CD4-positive, alpha-beta memory T cell (primary cell): ENCODE results near the gene SLC22A1. TPM values are rescaled to one million over a fixed set of nuclear protein-coding genes. Genes with fewer than 3 reads are reported as not detected.

Experiments
- CTCF ChIA-PET: fragments of 350-600 bp; sonication (Branson Sonifier 250); formaldehyde crosslinking; loops from one replicate; lab custom pipeline; 2021; ENCODE audit warnings: inconsistent platforms; ENCODE audit not compliant: partially characterized antibody; lab: Charles Lee
- POLR2A ChIA-PET: fragments of 350-600 bp; sonication (Branson Sonifier 250); formaldehyde crosslinking; loops from one replicate; lab custom pipeline; 2021; ENCODE audit not compliant: partially characterized antibody; lab: Charles Lee
- DNase-seq, 5 donors: peaks; one replicate each; pipeline versions ENCODE4 v3.0.0 to v3.0.0-alpha.2; 2020 to 2022; ENCODE audit warnings: mixed read lengths in 1 of 5
- H3K27ac ChIP-seq: one replicate; pipeline ENCODE4 v1.7.0; 2013; ENCODE audit warnings: low read depth, low read length
- H3K27me3 ChIP-seq: 2 replicates; pipeline ENCODE4 v1.7.0; 2013; ENCODE audit warnings: mild to moderate bottlenecking, low read length, moderate library complexity; ENCODE audit not compliant: insufficient read depth
- H3K36me3 ChIP-seq: 2 replicates; pipeline ENCODE4 v1.7.0; 2013; ENCODE audit warnings: mild to moderate bottlenecking, low read length, moderate library complexity; ENCODE audit not compliant: insufficient read depth
- H3K4me1 ChIP-seq: 2 replicates; pipeline ENCODE4 v1.7.0; 2013; ENCODE audit warnings: mild to moderate bottlenecking, low read length, moderate library complexity; ENCODE audit not compliant: insufficient read depth
- H3K4me3 ChIP-seq, 2 donors: one replicate each; pipeline ENCODE4 v1.7.0; 2013; ENCODE audit warnings: low read length in 2 of 2, mild to moderate bottlenecking in 1 of 2
- H3K9me3 ChIP-seq, 2 donors: one replicate each; pipeline ENCODE4 v1.7.0; 2013; ENCODE audit warnings: low read length in 2 of 2, control low read depth in 1 of 2; ENCODE audit not compliant: control insufficient read depth in 1 of 2
- H3K27ac Mint-ChIP-seq, 7 donors: one replicate each; pipeline ENCODE4 v1.8.0; 2020 to 2021; ENCODE audit warnings: mixed read lengths in 7 of 7, mild to moderate bottlenecking in 6 of 7, inconsistent platforms in 3 of 7, moderate library complexity in 3 of 7
- H3K27me3 Mint-ChIP-seq, 2 donors: one replicate each; pipeline ENCODE4 v1.8.0; 2020 to 2021; ENCODE audit warnings: mixed read lengths in 2 of 2
- H3K36me3 Mint-ChIP-seq, 2 donors: one replicate each; pipeline ENCODE4 v1.8.0; 2020 to 2021; ENCODE audit warnings: mixed read lengths in 2 of 2, inconsistent platforms in 1 of 2, mild to moderate bottlenecking in 1 of 2
- H3K4me1 Mint-ChIP-seq, 4 donors: one replicate each; pipeline ENCODE4 v1.8.0; 2020 to 2021; ENCODE audit warnings: mixed read lengths in 4 of 4, mild to moderate bottlenecking in 1 of 4
- H3K4me3 Mint-ChIP-seq, 8 donors: one replicate each; pipeline ENCODE4 v1.8.0; 2020 to 2021; ENCODE audit warnings: mixed read lengths in 8 of 8, mild to moderate bottlenecking in 7 of 8, moderate library complexity in 6 of 8, inconsistent platforms in 3 of 8
- H3K9me3 Mint-ChIP-seq, 8 donors: one replicate each; pipeline ENCODE4 v1.8.0; 2020 to 2021; ENCODE audit warnings: mixed read lengths in 8 of 8, mild to moderate bottlenecking in 5 of 8, inconsistent platforms in 3 of 8, moderate library complexity in 1 of 8
- intact Hi-C: fragments of 100-400 bp; cut with micrococcal nuclease; formaldehyde crosslinking; loops from one replicate; pipeline ENCODE4 v1.15.1; 2023
- polyA plus RNA-seq, 2 donors: library from polyadenylated mRNA; unstranded; fragments of 300-500 nt; fragmentation: Illumina TruSeq; gene quantifications; one replicate each; pipeline ENCODE4 v1.2.3, GENCODE V29; 2021
- total RNA-seq, 2 experiments: library from RNA; stranded (reverse); gene quantifications; one replicate each; pipeline ENCODE4 v1.2.3, GENCODE V29; 2021

The SLC22A1 gene
- total and polyA plus RNA-seq, 4 experiments from 2014 or later, result 0.11 to 1.00 (median 0.93) TPM; not detected in 1

- DNase-seq, result no peak
- Mint-ChIP-seq H3K27ac (no peak overlapping the region), H3K36me3 (peaks cover 0 to 4% of the 10 kb centered on the region in 2 donors), H3K4me3 (no peak overlapping the region), H3K4me1 (no peaks in the 10 kb centered on the region), H3K9me3 (peaks cover 0 to 18% (median 8%) of the 10 kb centered on the region in 8 donors), H3K27me3 (peaks cover 7 to 14% of the 10 kb centered on the region in 2 donors)
- Histone ChIP-seq H3K9me3 (no peaks in the 10 kb centered on the region), H3K4me1 (no peaks in the 10 kb centered on the region), H3K27me3 (no peaks in the 10 kb centered on the region), H3K36me3 (no peaks in the 10 kb centered on the region), H3K27ac (no peak overlapping the region), H3K4me3 (no peak overlapping the region)
- intact Hi-C loops, result no loop called here
- CTCF ChIA-PET, result no interaction called here
- POLR2A ChIA-PET, result no interaction called here
Observed at GRCh38 chr6:160203076-160203475, 81.5 kb downstream of the SLC22A1 start.

DNA sequence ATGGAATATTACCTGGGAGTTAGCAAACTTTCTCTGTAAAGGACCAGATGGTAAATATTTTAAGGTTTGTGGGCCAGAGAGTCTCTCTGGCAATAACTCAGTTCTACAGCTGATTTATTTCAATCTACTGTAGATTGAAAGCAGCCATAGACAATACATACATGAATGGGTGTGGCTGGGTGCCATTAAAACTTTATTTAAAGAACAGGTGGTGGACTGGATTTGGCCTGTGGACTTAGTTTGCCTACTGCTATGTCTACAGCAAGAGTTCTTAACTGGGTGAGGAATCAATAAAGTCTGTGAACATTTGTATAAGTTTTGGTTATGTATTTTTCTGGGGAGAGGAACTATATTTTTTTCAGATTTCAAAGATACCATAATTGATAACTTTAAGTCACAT, 81.9 kb downstream of the SLC22A1 start:
- Histone ChIP-seq H3K27me3 (no peaks in the 10 kb centered on the region), H3K9me3 (no peaks in the 10 kb centered on the region), H3K4me3 (no peak overlapping the region), H3K4me1 (no peaks in the 10 kb centered on the region), H3K27ac (no peak overlapping the region), H3K36me3 (no peaks in the 10 kb centered on the region)
- H3K4me3 Mint-ChIP-seq, result no peak overlapping the region
- ChIA-PET POLR2A (no interaction called here), CTCF (no interaction called here)
- peak overlapping the region in 1 of 7 donors; percentile 13 for H3K27ac Mint-ChIP-seq
- H3K4me1 Mint-ChIP-seq, result no peaks in the 10 kb centered on the region
- peaks cover 7 to 15% of the 10 kb centered on the region in 2 donors for H3K27me3 Mint-ChIP-seq
- no peak for DNase-seq
- peaks cover 0 to 5% of the 10 kb centered on the region in 2 donors for H3K36me3 Mint-ChIP-seq
- intact Hi-C loops, result no loop called here
- H3K9me3 Mint-ChIP-seq, result peaks cover 0 to 22% (median 11%) of the 10 kb centered on the region in 8 donors

- Mint-ChIP-seq H3K27ac (no peak overlapping the region), H3K36me3 (peaks cover 0 to 5% of the 10 kb centered on the region in 2 donors), H3K4me1 (no peaks in the 10 kb centered on the region), H3K27me3 (peaks cover 8 to 15% of the 10 kb centered on the region in 2 donors), H3K9me3 (peaks cover 0 to 27% (median 13%) of the 10 kb centered on the region in 8 donors), H3K4me3 (no peak overlapping the region)
- ChIA-PET POLR2A (no interaction called here), CTCF (no interaction called here)
- intact Hi-C loops, result no loop called here
- Histone ChIP-seq H3K9me3 (no peaks in the 10 kb centered on the region), H3K4me1 (no peaks in the 10 kb centered on the region), H3K27me3 (no peaks in the 10 kb centered on the region), H3K27ac (no peak overlapping the region), H3K4me3 (no peak overlapping the region), H3K36me3 (no peaks in the 10 kb centered on the region)
- DNase-seq, result no peak
Observed at GRCh38 chr6:160203953-160204352, 82.3 kb downstream of the SLC22A1 start.

DNA sequence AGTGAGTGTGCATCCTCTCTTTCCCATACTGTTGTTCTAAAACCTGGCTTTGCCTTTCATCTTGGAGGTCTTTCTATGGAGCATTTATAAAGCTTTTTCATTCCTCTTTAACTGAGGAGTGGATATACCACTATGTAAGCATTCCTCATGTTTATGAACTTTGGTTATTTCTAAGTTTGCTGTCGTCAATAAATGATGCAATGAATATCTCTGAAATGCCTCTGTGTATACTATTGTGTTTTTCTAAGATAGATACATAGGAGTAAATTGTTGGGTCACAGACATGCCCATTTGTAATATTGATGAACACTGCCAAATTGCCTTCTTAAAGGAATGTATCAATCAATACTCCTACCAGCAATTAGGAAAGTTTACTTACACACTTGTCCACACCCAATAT, 83.1 kb downstream of the SLC22A1 start:
- H3K9me3 ChIP-seq, result no peaks in the 10 kb centered on the region
- no peaks in the 10 kb centered on the region for H3K27me3 ChIP-seq
- H3K4me3 ChIP-seq, result no peak overlapping the region
- Mint-ChIP-seq H3K9me3 (peaks cover 0 to 32% (median 13%) of the 10 kb centered on the region in 8 donors), H3K27ac (no peak overlapping the region), H3K4me1 (no peaks in the 10 kb centered on the region), H3K36me3 (peaks cover 0 to 5% of the 10 kb centered on the region in 2 donors), H3K27me3 (peaks cover 11 to 15% of the 10 kb centered on the region in 2 donors), H3K4me3 (no peak overlapping the region)
- CTCF ChIA-PET, result interaction anchor here (1.8 kb wide), 1 partner anchor 9 kb away, joined by 4 read pairs; no protein-coding TSS in a partner anchor
- H3K36me3 ChIP-seq, result no peaks in the 10 kb centered on the region
- intact Hi-C loops, result no loop called here
- DNase-seq, result no peak
- no peaks in the 10 kb centered on the region for H3K4me1 ChIP-seq
- POLR2A ChIA-PET, result no interaction called here
- no peak overlapping the region for H3K27ac ChIP-seq

GRCh38 chr6:160207618-160208017, 86.0 kb downstream of the SLC22A1 start:
- ChIA-PET CTCF (no interaction called here), POLR2A (no interaction called here)
- no peak overlapping the region for H3K4me3 Mint-ChIP-seq
- no peaks in the 10 kb centered on the region for H3K4me1 ChIP-seq
- peaks cover 0 to 5% of the 10 kb centered on the region in 2 donors for H3K36me3 Mint-ChIP-seq
- H3K27me3 ChIP-seq, result no peaks in the 10 kb centered on the region
- no peaks in the 10 kb centered on the region for H3K36me3 ChIP-seq
- no peaks in the 10 kb centered on the region for H3K4me1 Mint-ChIP-seq
- H3K4me3 ChIP-seq, result no peak overlapping the region
- H3K9me3 ChIP-seq, result no peaks in the 10 kb centered on the region
- peaks cover 0 to 58% (median 21%) of the 10 kb centered on the region in 8 donors for H3K9me3 Mint-ChIP-seq
- no peak overlapping the region for H3K27ac ChIP-seq
- DNase-seq, result no peak
- intact Hi-C loops, result no loop called here
- peaks cover 19 to 26% of the 10 kb centered on the region in 2 donors for H3K27me3 Mint-ChIP-seq
- H3K27ac Mint-ChIP-seq, result no peak overlapping the region

Other genes starting within 250 kb of the SLC22A1 start
- gene MAS1, start 230.8 kb upstream of the SLC22A1 start, total RNA-seq, result not detected
- not detected for gene MAS1, start 230.8 kb upstream of the SLC22A1 start, polyA plus RNA-seq
- 10 to 100 TPM; 77.5 to 79.2 TPM for gene IGF2R, start 152.7 kb upstream of the SLC22A1 start, total RNA-seq
- 10 to 100 TPM in 1 of 2 donors, 1 to 10 TPM in 1; 4.5 to 18.7 TPM for gene IGF2R, start 152.7 kb upstream of the SLC22A1 start, polyA plus RNA-seq
- gene SLC22A2, start 137.0 kb downstream of the SLC22A1 start, total RNA-seq, result not detected
- not detected for gene SLC22A2, start 137.0 kb downstream of the SLC22A1 start, polyA plus RNA-seq
- gene SLC22A3, start 226.6 kb downstream of the SLC22A1 start, total RNA-seq, result not detected
- under 1 TPM; 0.20 to 0.38 TPM for gene SLC22A3, start 226.6 kb downstream of the SLC22A1 start, polyA plus RNA-seq